GM18505 (cell line): Measurements from ENCODE around the gene CDH4.

Experiments used
- ATAC-seq: cut with Tn5 transposase; IDR thresholded peaks from one replicate; pipeline ENCODE4 v1.9.1; 2021; ENCODE audit not compliant: unreplicated experiment
- POLR2A ChIP-seq: IDR thresholded peaks from 4 replicates; pipeline ENCODE4 v1.6.1; 2011; ENCODE audit warnings: borderline replicate concordance; ENCODE audit not compliant: insufficient read depth, insufficient read length; ENCODE audit errors: extremely low read depth

CDH4 gene

DNA sequence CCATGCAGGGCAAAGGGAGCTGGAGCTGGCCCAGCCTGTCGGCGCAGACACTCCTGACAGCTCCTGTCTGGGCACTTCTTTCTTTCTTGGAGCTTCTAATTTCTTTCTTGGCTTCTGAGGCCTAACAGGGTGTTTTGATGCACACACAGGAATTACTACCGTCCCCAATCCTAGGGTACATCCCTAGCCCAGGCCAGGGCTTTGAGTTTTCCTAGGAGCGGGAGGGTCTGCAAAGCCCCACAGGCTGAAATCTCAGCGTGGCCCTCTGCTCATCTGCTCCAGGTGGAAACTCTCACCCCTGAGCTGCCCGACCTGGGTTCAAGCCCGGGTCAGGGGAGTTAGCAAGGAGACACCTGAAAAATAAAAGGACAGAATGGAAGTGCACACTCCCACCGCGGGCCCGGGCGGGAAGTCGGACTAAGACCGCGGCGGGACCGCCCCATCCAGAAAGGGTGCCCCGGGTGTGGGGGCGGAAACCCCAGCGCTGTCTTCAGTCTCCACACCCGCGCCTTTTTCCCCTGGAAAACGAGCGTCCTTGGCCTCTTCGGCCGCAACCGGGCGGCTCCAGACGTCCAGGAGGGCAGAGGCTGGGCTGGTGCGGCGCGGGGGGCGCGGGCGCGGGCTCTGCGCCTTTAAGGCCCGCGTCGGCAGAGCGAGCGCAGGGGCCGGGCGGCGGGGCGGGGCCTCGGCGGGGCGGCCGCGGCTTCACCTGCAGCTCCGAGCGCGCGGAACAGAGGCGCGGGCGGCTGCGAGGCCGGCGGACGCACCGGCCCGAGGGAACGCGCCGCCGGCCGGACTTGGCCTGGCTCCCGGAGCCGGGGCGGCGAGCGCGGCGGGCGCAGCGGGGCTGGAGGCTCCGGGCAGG lies at the start of gene CDH4:
CDH4 (plus strand) TSS at position 733 of the 865 bp plus-strand sequence.
- ATAC-seq: no peak
- TF ChIP-seq POLR2A: no peak

DNA sequence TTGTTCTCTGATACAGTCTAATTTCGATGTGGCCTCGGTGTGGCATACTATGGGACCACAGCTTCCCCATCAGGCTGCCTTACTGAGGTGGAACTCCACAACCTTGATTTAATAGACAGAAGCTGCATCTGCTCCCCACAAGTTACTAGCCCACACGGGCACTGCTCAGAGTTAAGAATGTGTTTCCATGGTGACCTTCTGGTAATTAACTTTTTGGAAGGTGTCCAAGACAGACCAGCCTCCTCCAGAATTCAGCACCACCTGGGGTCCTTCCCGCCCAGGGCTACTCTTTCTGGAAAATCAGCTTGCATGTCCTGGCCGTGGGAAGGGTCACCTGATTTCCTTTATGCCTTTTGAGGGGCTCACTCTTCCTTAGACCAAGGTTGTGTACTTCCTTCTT lies 48.7 kb upstream of the CDH4 start:
- ATAC-seq: no peak
- no peak for TF ChIP-seq POLR2A

GRCh38 chr20:61204206-61204605 lies 47.9 kb upstream of the CDH4 start:
- TF ChIP-seq POLR2A: no peak
- no peak for ATAC-seq

DNA sequence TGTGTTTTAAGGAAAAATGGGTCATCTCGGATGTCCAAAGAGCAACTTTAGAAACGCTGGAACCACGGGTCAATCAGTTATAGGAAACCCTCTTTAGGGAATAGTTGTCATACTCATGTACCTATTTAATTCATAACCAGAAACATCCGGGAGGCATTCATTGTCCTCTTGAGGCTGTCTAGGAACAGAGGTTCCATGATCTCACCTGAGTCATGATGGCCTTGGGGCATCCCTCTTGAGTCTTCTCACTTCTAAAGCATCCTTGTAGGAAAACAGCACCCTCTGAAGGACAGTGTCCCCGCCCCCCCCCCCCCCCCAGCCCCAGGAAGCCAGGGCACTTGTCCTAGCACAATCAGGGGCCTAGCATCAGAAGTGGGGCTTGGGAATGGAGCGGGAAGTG lies 46.3 kb upstream of the CDH4 start:
- no peak for TF ChIP-seq POLR2A
- ATAC-seq: no peak

- no peak for TF ChIP-seq POLR2A
- ATAC-seq: no peak
These were observed 41.2 kb upstream of the CDH4 start for GRCh38 chr20:61210862-61211261.

DNA sequence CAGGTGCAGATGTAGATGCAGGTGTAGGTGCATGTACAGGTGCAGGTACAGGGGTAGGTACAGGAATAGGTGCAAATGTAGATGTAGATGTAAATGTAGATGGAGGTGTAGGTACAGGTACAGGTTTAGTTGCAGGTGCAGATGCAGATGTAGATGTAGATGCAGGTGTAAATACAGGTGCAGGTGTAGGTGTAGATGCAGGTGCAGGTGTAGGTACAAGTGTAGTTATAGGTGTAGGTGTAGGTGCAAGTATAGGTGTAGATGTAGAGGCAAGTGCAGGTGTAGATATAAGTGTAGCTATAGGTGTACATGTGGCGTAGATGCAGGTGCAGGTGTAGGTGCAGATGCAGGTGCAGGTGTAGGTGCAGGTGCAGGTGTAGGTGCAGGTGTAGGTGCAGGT lies 34.2 kb upstream of the CDH4 start:
- ATAC-seq: no peak
- no peak for TF ChIP-seq POLR2A

DNA sequence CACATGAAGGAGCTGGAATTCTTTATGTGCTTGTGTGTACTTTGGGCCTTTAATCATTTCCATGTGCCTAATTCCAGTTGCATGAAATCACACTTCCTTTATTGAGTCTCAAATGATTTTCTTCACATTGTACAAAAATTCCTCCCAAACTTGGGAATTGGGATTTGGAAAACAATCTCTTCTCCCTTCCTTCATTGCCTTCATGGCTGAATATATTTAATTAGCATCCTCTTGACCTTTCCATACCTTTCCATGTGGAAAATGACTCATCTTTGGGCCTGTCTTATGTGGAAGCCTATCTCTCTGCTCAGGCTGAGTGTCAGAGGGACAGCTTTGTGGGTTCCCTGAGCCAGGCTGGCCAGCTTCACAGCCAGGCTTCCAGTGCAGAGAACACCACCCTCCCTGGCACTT lies 33.0 kb upstream of the CDH4 start:
- no peak for ATAC-seq
- TF ChIP-seq POLR2A: no peak

GRCh38 chr20:61220131-61220530 lies 31.9 kb upstream of the CDH4 start:
- TF ChIP-seq POLR2A: no peak
- no peak for ATAC-seq

DNA sequence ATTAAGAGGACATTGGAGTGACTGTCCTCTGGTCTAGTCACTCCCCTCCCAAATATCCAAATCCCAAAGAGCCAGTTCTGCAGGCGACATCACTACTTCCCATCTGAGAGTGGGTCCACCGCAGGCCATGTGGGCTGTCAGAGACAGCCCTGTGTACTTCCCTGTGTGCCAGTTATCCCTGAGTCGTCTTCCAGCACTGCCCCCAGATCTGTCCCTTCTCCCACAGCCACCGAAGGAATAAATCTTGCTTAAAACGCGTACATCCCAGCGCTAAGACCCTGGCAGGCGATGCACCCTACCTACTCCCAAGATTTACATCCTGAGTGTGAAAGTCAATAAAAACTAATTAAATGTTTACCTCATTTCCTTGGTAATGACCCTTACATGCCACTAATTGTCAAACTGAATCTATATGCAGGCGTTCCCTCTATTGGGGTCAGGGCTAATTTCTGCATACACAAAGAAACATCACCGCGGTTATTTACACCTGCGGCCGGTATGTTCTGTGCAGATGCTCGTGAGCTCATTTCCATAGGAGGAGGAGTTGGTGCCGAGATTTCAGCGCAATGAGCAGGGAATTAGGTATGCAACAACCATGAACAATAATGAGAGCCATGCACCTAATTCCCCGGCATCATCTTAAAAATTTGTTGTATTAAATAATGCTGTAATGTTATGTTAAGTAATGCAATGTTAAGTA lies 31.3 kb upstream of the CDH4 start:
- no peak for ATAC-seq

DNA sequence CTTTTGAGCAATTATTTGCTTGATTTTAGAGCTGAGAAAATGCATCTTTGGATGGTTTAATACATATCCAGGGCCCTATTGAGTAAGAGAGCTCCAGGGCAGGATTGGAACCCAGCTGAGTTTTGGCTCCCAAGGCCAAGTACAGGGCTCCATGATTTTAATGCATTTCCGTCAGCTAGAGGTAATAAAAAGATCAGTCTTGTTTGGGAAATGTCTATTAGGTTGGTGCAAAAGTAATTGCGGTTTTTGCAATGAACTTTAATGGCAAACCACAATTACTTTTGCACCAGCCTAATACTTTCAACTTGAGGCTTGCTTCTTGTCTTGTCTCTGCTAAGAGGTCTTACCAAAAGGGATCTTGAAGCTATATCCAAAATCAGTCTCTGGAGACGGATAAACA lies 29.4 kb upstream of the CDH4 start:
- no peak for ATAC-seq
- no peak for TF ChIP-seq POLR2A

More for the DNA sequence above, 31.3 kb upstream of the CDH4 start:
- TF ChIP-seq POLR2A: no peak

DNA sequence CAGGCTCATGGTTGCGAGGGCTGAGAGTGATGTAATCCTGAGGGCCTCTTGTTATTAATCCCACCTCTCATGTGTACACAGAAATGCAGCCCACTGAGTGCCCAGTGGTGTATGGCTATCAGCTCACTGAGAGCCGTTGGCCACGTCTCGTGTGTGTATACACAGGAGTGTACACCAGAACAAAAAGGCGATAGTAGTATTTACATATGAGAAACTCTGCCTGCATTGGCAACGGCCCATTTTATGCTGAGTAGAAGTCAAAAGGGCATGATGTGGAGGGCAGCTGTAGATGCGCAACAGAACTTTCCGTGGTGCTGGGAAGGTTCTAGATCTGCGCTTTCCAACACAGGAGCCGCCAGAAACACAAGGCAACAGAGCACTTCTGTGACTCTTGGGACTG lies 28.9 kb upstream of the CDH4 start:
- ATAC-seq: no peak
- no peak for TF ChIP-seq POLR2A

- ATAC-seq: no peak
These were observed 21.9 kb upstream of the CDH4 start for GRCh38 chr20:61230166-61230565.

DNA sequence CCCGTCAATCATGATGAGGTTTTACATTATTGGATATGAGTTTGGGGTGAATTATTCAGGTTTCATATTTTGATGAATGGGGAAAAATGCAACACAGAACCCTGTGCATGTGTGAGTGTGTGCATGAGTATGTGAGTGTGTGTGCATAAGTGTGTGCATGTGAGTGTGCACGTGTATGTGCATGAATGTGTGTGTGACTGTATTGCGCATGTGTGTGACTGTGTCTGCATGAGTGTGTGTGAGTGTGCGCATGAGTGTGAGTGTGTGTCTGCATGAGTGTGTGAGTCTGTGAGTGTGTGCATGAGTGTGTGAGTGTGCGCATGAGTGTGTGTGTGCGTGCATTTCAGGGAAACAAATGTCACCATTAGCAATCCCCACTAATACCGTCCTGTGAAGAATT lies 18.5 kb upstream of the CDH4 start:
- TF ChIP-seq POLR2A: no peak
- ATAC-seq: no peak

More at GRCh38 chr20:61230166-61230565, 21.9 kb upstream of the CDH4 start:
- no peak for TF ChIP-seq POLR2A
